ENCODE measurements around the gene HNRNPUL2.

The HNRNPUL2 gene

DNA sequence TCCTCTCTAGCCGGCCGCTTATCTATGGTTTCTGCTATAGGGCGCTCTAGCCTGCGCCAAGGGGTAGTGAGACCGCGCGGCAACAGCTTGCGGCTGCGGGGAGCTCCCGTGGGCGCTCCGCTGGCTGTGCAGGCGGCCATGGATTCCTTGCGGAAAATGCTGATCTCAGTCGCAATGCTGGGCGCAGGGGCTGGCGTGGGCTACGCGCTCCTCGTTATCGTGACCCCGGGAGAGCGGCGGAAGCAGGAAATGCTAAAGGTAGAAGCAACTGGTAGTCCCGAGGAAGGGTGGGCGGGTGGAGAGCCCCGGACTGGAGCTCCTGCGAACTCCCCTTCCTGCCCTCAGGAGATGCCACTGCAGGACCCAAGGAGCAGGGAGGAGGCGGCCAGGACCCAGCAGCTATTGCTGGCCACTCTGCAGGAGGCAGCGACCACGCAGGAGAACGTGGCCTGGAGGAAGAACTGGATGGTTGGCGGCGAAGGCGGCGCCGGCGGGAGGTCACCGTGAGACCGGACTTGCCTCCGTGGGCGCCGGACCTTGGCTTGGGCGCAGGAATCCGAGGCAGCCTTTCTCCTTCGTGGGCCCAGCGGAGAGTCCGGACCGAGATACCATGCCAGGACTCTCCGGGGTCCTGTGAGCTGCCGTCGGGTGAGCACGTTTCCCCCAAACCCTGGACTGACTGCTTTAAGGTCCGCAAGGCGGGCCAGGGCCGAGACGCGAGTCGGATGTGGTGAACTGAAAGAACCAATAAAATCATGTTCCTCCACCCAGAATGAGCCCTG, 55.5 kb downstream of the HNRNPUL2 start, which contains the start of the genes LBHD1 and UQCC3:
TSS of gene LBHD1 (minus strand) at position 660 of the 782 bp plus-strand sequence. CDS start 2,236 bp downstream, outside the sequence.
TSS of gene UQCC3 (plus strand) at position 66 of the 782 bp plus-strand sequence. CDS start at position 139, 73 bp downstream.
- DNase-seq (ENCODE audit: insufficient read length, low spot score) (peak; percentile 75), FAIRE-seq (no peak)

GRCh38 chr11:62671236-62671607, 56.0 kb downstream of the HNRNPUL2 start:
- DNase-seq (ENCODE audit: insufficient read length, low spot score) (no peak), FAIRE-seq (no peak)

DNA sequence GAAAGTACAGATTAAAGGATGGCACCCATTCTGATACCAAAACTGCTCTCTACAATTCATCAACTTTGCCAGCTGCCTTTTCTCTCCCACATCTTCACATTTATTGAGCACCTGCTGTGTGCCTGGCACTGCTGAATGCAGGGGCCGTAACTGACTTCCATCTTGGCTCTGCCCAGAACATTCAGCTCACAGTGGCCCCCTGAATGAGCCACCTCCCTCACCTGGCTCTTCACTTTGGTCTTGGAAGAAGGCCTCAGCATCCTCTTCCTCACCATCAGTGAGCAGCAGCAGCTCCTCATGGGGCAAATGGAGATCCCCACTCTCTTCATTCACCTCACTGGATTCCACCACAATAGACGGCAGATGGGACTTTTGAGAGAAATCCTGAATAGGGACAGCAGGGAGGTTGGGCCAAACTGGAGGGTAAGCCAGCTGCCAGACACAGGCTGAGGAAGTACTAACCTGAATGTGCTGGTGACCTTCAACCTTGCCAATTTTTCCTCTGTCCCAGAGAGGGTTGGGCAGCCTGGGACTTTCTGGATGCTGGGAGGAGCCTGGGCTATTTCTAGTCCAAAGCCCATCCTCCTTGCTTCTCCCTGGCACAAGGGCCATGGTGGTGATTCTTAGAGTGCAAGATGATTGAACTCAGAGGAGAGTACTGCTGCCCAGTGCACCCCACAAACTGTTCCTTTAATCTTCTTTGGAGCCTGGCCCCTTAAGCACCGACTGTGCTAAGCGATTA, 57.7 kb downstream of the HNRNPUL2 start:
- DNase-seq (ENCODE audit: insufficient read length, low spot score) = no peak
- FAIRE-seq = no peak

GRCh38 chr11:62667460-62667859, 59.8 kb downstream of the HNRNPUL2 start:
- no peak for DNase-seq (ENCODE audit: insufficient read length, low spot score)

GRCh38 chr11:62666259-62666926, 60.9 kb downstream of the HNRNPUL2 start:
- no peak for DNase-seq (ENCODE audit: insufficient read length, low spot score)
- no peak for FAIRE-seq

More at GRCh38 chr11:62667460-62667859, 59.8 kb downstream of the HNRNPUL2 start:
- no peak for FAIRE-seq

DNA sequence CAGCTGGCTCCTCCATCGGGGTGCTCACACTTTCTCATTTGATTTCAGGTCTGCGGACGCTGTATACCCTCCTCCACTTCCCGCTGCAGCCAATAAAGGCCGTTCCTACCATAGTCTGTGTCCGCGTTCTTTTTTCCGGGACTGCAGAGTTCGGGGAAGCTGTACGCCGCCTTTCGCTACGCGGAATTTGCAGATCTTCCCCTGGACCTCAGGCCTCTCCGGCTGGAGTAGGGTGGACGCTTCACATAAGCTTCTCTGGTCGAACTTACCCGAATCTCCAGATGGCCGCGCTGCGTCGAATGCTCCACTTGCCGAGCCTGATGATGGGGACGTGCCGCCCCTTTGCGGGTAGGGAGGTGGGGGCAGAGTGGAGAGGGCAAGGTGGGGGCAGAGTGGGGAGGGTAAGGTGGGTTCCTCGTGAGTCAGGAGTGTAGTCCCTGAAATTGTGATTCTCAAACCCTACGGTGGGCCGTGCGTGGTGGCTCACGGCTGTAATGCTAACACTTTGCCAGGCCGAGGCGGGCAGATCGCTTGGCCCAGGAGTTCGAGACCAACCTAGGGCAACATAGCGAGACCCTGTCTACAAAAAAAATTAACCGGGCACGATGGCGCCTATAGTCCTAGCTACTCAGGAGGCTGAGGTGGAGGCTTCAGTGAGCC, 61.5 kb downstream of the HNRNPUL2 start:
- FAIRE-seq = no peak
- peak; percentile 32 for DNase-seq (ENCODE audit: insufficient read length, low spot score)

DNA sequence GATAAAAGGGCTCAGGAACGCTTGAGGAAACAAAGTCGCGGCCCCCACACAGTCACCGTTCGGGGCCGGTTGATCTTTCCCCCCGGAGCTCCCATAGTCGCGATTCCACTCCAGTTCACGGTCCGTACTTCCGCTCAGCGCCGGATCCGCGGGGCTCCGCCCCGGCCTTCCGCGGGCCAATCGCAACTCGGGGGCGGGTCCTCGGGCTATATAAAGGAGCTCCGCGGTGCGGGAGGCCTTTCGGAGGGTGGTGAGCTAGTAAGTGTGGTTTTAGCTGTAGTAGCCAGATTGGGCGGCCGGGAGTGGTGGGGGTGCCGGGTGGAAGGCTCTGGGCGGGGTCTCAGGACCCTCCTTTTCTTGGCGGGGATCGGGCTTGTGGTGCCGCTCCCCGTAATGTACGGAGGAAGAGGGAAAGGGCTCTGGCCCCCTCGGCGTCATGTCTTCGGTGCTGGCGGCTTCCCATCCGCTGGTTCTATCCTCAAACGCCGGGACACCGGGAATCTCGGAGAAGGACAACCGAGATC, 62.1 kb downstream of the HNRNPUL2 start, which contains the start of the genes C11orf98 and CSKMT:
TSS of gene C11orf98 (minus strand) at position 136 of the 524 bp plus-strand sequence. CDS start at position 95, 41 bp downstream.
TSS of gene CSKMT (plus strand) at position 238 of the 524 bp plus-strand sequence. CDS start 568 bp downstream, outside the sequence.
- FAIRE-seq = no peak

DNA sequence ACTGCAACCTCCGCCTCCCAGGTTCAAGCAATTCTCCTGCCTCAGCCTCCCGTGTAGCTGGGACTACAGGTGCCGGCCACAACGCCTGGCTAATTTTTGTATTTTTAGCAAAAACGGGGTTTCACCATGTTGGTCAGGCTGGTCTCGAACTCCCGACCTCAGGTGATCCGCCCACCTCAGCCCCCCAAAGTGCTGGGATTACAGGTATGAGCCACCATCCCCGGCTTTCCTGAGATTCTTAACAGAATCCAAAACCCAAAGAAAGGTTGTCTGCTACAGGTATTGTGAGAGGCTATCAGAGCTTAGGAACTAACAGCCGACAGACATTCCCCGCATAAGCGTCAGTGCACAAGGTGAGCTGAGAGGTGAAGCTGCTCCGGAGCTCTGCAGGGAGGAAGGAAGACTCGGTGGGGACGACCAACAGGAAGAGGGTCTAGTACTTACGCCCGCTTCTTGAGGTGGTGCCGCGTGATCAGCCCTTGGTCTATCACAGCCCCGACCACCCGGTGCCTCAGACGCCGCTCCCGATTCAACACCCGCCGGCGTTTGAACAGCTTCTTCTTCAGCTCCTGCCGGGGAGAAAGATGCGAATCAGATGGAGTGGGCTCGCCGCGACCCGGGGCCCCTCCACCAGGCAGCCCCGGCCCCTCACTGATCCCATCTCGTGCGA, 62.7 kb downstream of the HNRNPUL2 start:
- no peak for FAIRE-seq

More for the DNA sequence above, 62.1 kb downstream of the HNRNPUL2 start, which contains the start of the genes C11orf98 and CSKMT:
- peak; percentile 91 for DNase-seq (ENCODE audit: insufficient read length, low spot score)

More for the DNA sequence above, 62.7 kb downstream of the HNRNPUL2 start:
- DNase-seq (ENCODE audit: insufficient read length, low spot score) = peak; percentile 56

Measured in HTR-8/SVneo (cell line).